ENCODE results near the gene CNKSR2. TPM values are rescaled to one million over a fixed set of nuclear protein-coding genes. Genes with fewer than 3 reads are reported as not detected.
"Not testable (repeated sequence)": the region's sequence is repeated elsewhere in the genome, so short reads cannot be mapped to it uniquely, and the experiment has no call there.

Gene CNKSR2
- total RNA-seq, 2 experiments from 2014 or later, result 14.4 to 14.8 TPM

DNA sequence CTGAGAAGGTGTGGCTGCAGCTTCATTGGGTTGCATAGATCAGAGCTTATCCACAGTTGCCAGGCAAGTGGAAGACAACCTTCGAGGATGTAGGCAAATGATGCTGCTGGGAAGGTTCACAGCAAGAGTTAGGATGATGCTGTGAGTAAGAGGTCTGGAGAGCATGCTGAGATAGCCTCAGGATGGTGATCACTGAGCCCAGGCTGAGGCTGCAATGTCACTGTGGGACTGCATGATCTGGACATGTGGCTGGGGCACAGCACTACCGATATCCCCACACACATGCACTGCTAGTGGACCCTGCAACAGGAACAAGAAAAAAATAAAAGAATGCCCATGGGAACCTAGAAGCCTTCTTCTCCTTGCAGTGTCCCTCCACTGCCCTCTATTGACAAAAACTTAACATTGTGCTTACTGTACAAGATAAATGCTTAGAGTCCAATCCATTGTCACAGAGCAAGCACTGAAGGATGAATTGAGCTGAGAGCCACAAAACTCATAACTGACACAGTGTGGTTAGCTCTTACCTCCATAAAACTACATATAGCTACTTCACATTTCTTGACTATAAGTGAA is 105.6 kb downstream of the CNKSR2 start:
- no peak overlapping the region for H3K27ac Mint-ChIP-seq

DNA sequence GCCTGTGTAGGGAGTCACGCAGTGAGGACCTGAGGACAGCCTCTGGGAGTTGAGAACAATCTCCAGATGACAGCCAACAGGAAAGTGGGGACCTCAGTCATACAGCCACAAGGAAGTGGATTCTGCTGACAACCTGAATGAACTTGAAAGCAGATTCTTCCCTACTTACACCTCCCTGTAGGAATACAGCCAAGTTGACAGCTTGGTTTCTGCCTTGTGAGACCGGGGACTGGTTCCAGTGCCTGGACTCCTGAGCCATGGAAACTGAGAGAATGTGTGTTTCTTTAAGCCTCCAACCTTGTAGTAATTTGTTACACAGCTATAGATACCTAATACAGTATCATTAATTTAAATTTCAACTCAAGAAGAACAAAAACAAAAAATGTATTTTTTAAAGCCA is 107.5 kb downstream of the CNKSR2 start:
- intact Hi-C loops (cut with DNase I, micrococcal nuclease), result loop anchor here in 1 of 2 experiments (2.0 to 10.0 kb wide), 2 partner anchors 951 to 1263 kb away; no protein-coding TSS in a partner anchor

More for the DNA sequence above, 105.6 kb downstream of the CNKSR2 start:
- ATAC-seq (ENCODE audit: poor library complexity) (peak; percentile 59), DNase-seq (peak in 5 of 14 experiments; percentile 0 to 61 (median 51))
- Mint-ChIP-seq H3K4me1 (ENCODE audit: low read depth) (peaks cover 7% of the 10 kb centered on the region), H3K36me3 (ENCODE audit: low read depth) (no peaks in the 10 kb centered on the region), H3K27me3 (no peaks in the 10 kb centered on the region), H3K4me3 (no peak overlapping the region), H3K9me3 (no peaks in the 10 kb centered on the region)
- intact Hi-C loops (cut with DNase I, micrococcal nuclease), result loop anchor here (1.0 to 10.0 kb wide), 3 partner anchors 949 to 1265 kb away; no protein-coding TSS in a partner anchor
- Histone ChIP-seq H3K27me3 (ENCODE audit: control insufficient read depth in 1 of 2, insufficient read depth in 2 of 2, low read length in 2 of 2) (no peaks in the 10 kb centered on the region), H3K9me3 (ENCODE audit: control insufficient read depth in 1 of 2, insufficient read depth in 1 of 2, low read length in 2 of 2) (no peaks in the 10 kb centered on the region), H3K4me3 (ENCODE audit: low read length) (no peak overlapping the region), H3K36me3 (ENCODE audit: insufficient read depth, low read length) (no peaks in the 10 kb centered on the region), H3K4me1 (ENCODE audit: insufficient read depth, low read length) (peaks cover 3% of the 10 kb centered on the region), H3K27ac (ENCODE audit: low read depth in 1 of 2, low read length in 2 of 2) (no peak overlapping the region)
- TF ChIP-seq, protein P1, sequence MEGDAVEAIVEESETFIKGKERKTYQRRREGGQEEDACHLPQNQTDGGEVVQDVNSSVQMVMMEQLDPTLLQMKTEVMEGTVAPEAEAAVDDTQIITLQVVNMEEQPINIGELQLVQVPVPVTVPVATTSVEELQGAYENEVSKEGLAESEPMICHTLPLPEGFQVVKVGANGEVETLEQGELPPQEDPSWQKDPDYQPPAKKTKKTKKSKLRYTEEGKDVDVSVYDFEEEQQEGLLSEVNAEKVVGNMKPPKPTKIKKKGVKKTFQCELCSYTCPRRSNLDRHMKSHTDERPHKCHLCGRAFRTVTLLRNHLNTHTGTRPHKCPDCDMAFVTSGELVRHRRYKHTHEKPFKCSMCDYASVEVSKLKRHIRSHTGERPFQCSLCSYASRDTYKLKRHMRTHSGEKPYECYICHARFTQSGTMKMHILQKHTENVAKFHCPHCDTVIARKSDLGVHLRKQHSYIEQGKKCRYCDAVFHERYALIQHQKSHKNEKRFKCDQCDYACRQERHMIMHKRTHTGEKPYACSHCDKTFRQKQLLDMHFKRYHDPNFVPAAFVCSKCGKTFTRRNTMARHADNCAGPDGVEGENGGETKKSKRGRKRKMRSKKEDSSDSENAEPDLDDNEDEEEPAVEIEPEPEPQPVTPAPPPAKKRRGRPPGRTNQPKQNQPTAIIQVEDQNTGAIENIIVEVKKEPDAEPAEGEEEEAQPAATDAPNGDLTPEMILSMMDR (IDR thresholded peaks at IDR 0.05), result peak; percentile 57
- ChIA-PET POLR2A (interaction anchor here (1.2 kb wide), 1 partner anchor 105 kb away, joined by 5 read pairs; the partner anchor contains the start of gene CNKSR2), CTCF (interaction anchor here (1.4 kb wide), 1 partner anchor 950 kb away, joined by 5 read pairs; no protein-coding TSS in a partner anchor)

GRCh38 chrX:21484051-21484450 is 109.8 kb downstream of the CNKSR2 start:
- H3K36me3 Mint-ChIP-seq (ENCODE audit: low read depth); CTCF ChIA-PET; H3K9me3 Mint-ChIP-seq; H3K27ac Mint-ChIP-seq; H3K4me1 Mint-ChIP-seq (ENCODE audit: low read depth); H3K36me3 ChIP-seq (ENCODE audit: insufficient read depth, low read length); H3K27ac ChIP-seq (ENCODE audit: low read depth in 1 of 2, low read length in 2 of 2); H3K27me3 ChIP-seq (ENCODE audit: control insufficient read depth in 1 of 2, insufficient read depth in 2 of 2, low read length in 2 of 2); ATAC-seq (ENCODE audit: poor library complexity); H3K27me3 Mint-ChIP-seq; DNase-seq; POLR2A ChIA-PET; H3K9me3 ChIP-seq (ENCODE audit: control insufficient read depth in 1 of 2, insufficient read depth in 1 of 2, low read length in 2 of 2); H3K4me1 ChIP-seq (ENCODE audit: insufficient read depth, low read length); H3K4me3 ChIP-seq (ENCODE audit: low read length); H3K4me3 Mint-ChIP-seq: not testable (repeated sequence)
- intact Hi-C loops (cut with DNase I, micrococcal nuclease), result loop anchor here in 1 of 2 experiments (10.0 kb wide), 1 partner anchor 1261 kb away; no protein-coding TSS in a partner anchor

More for the DNA sequence above, 107.5 kb downstream of the CNKSR2 start:
- H3K27me3 Mint-ChIP-seq, result no peaks in the 10 kb centered on the region
- no peaks in the 10 kb centered on the region for H3K36me3 Mint-ChIP-seq (ENCODE audit: low read depth)
- H3K9me3 Mint-ChIP-seq, result no peaks in the 10 kb centered on the region
- no peak overlapping the region for H3K27ac ChIP-seq (ENCODE audit: low read depth in 1 of 2, low read length in 2 of 2)
- H3K36me3 ChIP-seq (ENCODE audit: insufficient read depth, low read length), result no peaks in the 10 kb centered on the region
- H3K9me3 ChIP-seq (ENCODE audit: control insufficient read depth in 1 of 2, insufficient read depth in 1 of 2, low read length in 2 of 2), result no peaks in the 10 kb centered on the region
- H3K4me3 ChIP-seq (ENCODE audit: low read length), result no peak overlapping the region
- H3K27ac Mint-ChIP-seq, result no peak overlapping the region
- ChIA-PET CTCF (no interaction called here), POLR2A (no interaction called here)
- ATAC-seq (ENCODE audit: poor library complexity) (no peak), DNase-seq (no peak)
- H3K4me1 ChIP-seq (ENCODE audit: insufficient read depth, low read length), result peaks cover 3% of the 10 kb centered on the region
- peaks cover 7% of the 10 kb centered on the region for H3K4me1 Mint-ChIP-seq (ENCODE audit: low read depth)
- no peaks in the 10 kb centered on the region for H3K27me3 ChIP-seq (ENCODE audit: control insufficient read depth in 1 of 2, insufficient read depth in 2 of 2, low read length in 2 of 2)
- TF ChIP-seq, protein P1 (IDR thresholded peaks at IDR 0.05), result no peak
- H3K4me3 Mint-ChIP-seq, result no peak overlapping the region

All from CD4-positive, alpha-beta T cell (primary cell).